Stimulated activated CD8-positive, alpha-beta memory T cell treated with anti-CD3 and anti-CD28 coated beads, Interleukin-12 subunit alpha, Interleukin-12 subunit beta, amount 100 ng/mL, for 4 hours (primary cell): ENCODE results near the gene PIH1D1.
A peak's percentile ranks its signal among the peaks of the same experiment; 100 is the strongest.

Experiments
- DNase-seq: peaks from one replicate; pipeline ENCODE4 v3.0.0-alpha.2; 2020; ENCODE audit warnings: low read depth

The PIH1D1 gene

GRCh38 chr19:49451430-49452181 lies at the start of gene PIH1D1:
Gene PIH1D1 (minus strand): TSS chr19:49451814. CDS start chr19:49451574, 240 bp downstream.
- peak; percentile 84 for DNase-seq

- DNase-seq, result no peak
Observed at GRCh38 chr19:49499030-49499670, 47.5 kb upstream of the PIH1D1 start.

GRCh38 chr19:49498475-49498874 lies 46.9 kb upstream of the PIH1D1 start:
- no peak for DNase-seq

- DNase-seq, result no peak
Observed at GRCh38 chr19:49497789-49498103, 46.1 kb upstream of the PIH1D1 start.

- peak; percentile 36 for DNase-seq
Observed at GRCh38 chr19:49497047-49497788, 45.6 kb upstream of the PIH1D1 start.

- no peak for DNase-seq
Observed at GRCh38 chr19:49496574-49497008, 45.0 kb upstream of the PIH1D1 start.

- DNase-seq, result no peak
Observed at GRCh38 chr19:49492573-49493405, 41.2 kb upstream of the PIH1D1 start.

- no peak for DNase-seq
Observed at GRCh38 chr19:49491804-49492572, 40.4 kb upstream of the PIH1D1 start.

- DNase-seq, result no peak
Observed at GRCh38 chr19:49491030-49491803, 39.6 kb upstream of the PIH1D1 start.

GRCh38 chr19:49490287-49491029 lies 38.8 kb upstream of the PIH1D1 start:
- DNase-seq, result no peak

- DNase-seq, result no peak
Observed at GRCh38 chr19:49489601-49490167, 38.1 kb upstream of the PIH1D1 start.

GRCh38 chr19:49488863-49489537 lies 37.4 kb upstream of the PIH1D1 start:
- DNase-seq, result no peak

- DNase-seq, result no peak
Observed at GRCh38 chr19:49488046-49488862, 36.6 kb upstream of the PIH1D1 start.

- peak; percentile 99 for DNase-seq
Observed at GRCh38 chr19:49487277-49488045, 35.8 kb upstream of the PIH1D1 start, which contains the start of gene RPL13A. Gene RPL13A (plus strand): TSS chr19:49487608. CDS start chr19:49487630, 22 bp downstream.

- no peak for DNase-seq
Observed at GRCh38 chr19:49486710-49487276, 35.2 kb upstream of the PIH1D1 start.

GRCh38 chr19:49486232-49486631 lies 34.6 kb upstream of the PIH1D1 start:
- no peak for DNase-seq
